HG03097 (cell line): Measurements from ENCODE around the gene MRPL55.
"Not testable (repeated sequence)": the region's sequence is repeated elsewhere in the genome, so short reads cannot be mapped to it uniquely, and the experiment has no call there.

Experiments used
- ATAC-seq: cut with Tn5 transposase; IDR thresholded peaks from one replicate; pipeline ENCODE4 v1.9.1; 2021; ENCODE audit not compliant: unreplicated experiment, low FRiP score

MRPL55 gene

DNA sequence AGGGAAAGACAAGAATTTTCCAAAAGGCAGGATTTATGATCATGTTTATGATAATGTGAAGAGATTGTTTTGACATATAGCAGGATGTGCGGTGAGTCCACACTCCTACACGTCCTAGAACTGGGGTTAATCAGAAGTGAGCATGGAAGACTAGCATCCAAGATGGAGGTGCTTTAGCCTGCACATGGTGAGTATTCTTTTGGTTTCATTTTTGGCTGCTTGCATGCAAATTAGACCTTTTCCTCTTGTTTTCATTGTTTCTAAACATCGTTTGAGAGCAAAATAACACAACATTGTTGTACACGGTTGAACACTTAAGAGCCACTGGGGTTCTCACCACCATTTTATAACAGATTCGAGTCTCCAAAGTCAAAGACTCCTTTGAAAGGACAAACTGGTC is 16.1 kb upstream of the MRPL55 start:
- ATAC-seq = no peak

DNA sequence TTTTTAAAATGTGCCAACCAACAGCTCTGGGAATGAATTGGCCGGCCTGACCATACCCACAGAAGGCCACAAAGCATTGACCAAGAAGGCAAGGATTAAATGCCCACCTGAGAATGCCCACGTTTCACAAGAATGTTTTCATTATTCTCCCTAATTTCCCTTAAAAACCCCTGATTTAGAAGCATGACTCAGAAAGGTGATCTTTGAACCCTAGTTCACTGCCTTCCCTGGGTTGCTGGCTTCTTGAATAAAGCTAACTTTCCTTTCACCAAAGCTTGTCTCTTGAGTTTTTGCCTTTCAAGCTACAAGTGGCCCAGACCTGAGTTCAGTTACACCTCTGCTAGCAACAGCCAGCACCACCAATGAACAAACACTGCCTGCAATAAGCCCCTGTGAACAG is 14.4 kb upstream of the MRPL55 start:
- no peak for ATAC-seq

DNA sequence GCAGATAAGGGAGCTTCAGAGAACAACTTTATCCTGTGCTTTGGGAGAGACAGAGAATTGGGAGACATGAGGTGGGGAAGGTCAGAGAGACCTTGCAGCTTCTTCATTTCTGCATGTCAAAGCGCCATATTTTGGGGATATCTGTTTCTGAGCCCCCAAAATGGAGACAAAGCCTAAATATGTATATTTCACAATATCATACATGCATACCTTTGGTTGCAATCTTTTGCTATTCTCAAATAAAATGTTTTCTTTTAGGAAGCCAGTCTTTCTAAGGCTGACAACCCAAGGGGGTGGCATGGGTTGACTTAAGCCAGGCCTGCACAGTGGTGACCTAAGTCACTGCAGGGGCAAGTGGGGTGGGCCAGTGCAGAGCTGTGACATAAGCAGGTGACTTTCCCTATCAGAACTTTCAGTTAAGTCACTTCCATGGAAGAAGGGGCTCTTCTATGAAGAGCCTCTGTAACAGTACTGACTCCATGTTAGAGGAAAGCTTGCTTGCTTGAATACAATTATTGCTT is 13.9 kb upstream of the MRPL55 start:
- no peak for ATAC-seq

DNA sequence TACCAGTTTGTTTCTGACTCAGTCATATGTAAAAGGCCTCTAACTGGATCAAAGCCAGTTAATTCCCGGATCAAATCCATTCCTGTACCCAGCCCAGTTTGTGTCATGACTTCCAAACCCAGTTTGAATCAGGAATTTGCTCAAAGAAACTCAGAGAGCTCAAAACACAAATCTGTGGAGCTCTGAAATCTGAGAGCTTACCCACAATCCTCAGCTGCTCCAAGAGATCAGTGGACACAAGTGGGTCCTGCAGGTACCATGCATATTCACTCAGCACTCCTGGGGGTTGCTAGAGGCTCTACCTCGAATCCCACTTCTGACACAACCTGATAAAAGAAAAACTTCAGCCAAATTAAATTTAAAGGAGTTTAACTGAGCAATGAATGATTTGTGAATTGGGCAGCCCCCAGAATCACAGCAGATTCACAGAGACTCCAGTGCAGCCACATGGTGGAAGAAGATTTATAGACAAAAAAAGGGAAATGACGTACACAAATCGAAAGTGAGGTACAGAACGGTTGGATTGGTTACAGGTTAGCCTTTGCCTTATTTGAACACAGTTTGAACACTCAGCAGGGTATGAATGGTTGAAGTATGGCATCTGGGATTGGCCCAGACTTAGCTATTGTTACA is 11.9 kb upstream of the MRPL55 start:
- ATAC-seq = no peak

DNA sequence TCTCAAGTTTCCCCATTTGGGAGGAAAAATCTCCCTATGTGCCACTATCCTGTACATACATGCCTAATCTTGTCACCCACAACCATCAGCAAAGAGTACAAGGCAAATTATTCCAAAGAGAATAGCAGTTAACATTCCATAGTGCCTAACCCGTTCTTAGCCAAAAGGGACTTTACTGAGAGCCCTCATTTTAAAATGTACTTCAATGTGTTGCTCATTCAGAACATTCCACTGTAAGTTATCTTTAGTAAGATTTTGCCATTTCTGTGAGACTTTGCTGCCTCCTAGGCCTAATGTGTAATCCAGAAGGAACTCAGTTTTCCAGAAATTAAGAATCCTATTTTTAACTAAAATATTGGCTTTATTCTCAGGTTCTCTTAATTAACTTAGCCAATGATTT is 11.3 kb upstream of the MRPL55 start:
- no peak for ATAC-seq

DNA sequence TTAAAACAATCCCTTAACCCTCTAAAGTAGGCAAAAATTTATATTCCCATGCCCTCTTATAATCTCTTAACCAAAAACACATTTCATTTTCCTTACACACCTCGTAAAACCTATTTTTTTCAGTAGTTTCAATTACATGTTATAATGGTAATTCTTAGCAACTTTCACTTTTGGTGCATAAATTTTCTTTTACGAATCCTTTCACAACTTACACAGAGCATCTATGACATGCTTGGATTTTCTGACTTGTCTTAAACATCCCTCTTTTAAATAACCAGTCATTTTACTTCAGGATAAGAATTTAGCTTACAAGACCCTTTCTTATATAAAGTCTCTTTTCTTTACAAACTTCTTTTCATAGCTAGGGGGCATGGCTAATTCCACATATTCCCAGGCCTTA is 8.9 kb upstream of the MRPL55 start:
- no peak for ATAC-seq

DNA sequence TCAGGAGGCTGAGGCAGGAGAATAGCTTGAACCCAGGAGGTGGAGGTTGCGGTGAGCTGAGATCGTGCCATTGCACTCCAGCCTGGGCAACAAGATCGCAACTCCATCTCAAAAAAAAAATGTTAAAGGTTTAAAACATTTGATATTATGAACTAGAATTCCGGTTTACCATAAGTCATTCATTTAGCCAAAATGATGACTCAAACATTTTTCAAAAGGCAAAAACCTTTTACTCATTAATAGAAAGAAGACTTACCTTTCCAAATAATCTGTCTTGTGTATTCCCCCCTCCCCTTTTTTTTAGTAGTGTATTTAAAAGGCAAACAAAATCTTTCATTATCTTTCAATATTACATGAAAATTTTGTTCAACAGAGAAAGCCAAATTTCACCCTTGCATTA is 8.2 kb upstream of the MRPL55 start:
- ATAC-seq = no peak

DNA sequence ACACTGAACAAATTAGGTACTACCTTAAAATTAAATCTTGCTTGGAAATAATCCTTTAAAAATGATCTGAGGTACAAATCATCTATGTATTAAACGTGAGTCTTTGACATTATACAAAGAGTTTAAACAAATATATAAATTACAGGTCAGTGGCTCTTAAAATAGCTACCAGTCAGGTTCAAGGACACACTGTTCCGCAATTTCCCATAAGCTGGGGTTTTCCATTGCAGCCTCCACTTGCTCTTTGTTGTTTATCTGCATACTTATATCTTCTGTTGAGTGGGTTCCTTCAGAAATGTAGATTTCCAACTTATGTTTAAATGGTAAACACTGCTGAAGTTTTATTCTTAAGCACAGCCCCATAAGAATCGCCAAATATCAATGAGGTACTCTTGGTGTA is 5.7 kb upstream of the MRPL55 start:
- ATAC-seq = no peak

DNA sequence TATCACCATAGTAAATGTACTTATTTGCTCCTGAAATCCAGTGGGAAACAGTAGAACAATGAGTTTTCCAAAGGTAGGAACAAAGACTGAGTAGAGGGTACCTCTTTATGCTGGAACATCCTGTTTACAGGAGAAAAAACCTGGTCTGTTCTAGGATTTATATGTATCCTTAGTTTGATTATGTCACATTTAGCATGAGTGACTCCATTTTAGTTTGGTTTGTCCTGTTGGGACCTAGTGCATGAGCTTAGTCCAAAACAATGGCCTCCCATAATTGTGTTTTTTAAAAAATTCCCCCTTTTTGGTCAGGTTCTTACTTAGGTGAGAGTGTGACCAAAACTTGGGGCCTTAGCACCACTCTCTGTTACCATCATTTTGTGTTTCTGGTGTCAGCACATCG is 3.5 kb upstream of the MRPL55 start:
- no peak for ATAC-seq

DNA sequence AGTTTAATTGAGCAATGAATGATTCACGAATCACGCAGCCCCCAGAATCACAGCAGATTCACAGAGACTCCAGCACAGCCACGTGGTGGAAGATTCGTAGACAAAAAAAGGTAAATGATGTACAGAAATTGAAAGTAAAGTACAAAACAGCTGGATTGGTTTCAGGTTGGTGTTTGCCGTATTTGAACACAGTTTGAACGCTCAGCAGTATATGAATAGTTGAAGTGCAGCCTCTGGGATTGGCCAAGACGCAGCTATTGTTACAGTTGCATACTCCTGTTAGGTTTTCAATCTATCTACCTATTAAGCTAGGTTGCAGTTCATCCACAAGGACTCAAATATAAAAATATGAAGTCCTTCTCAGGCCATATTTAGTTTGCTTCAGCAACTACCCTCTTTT is 3.1 kb upstream of the MRPL55 start:
- no peak for ATAC-seq

DNA sequence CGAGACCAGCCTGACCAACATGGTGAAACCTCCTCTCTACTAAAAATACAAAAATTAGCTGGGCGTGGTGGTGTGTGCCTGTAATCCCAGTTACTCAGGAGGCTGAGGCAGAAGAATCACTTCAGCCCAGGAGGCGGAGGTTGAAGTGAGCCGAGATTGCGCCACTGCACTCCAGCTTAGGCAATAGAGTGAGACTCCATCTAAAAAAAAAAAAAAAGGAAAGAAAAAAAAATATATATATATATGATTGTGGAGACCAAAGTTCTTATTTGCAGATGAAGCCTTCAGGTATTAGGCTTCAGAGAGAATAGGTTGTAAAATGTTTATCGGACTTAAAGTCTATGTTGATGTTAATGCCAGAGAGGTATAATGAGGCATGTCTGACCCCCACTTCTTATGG is 2.2 kb upstream of the MRPL55 start:
- ATAC-seq = not testable (repeated sequence)

DNA sequence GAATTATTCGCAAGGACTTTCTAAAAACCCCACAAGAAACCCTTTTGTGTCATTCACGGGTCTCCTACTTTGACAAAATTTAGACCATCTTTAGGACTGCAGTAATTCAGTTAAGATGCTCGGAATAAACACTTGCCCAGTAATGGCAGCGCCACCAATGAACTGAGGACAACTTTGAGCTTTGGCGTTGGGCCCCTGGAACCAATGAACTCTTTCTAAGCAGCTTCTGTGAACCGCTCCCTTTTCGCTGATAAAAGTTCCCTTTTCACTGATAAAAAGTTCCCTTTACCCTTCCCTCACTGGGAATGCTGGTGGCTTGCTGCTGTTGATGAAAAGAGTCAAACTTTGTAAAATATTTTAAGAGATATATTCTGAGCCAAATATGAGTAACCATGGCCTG is 1.5 kb upstream of the MRPL55 start:
- ATAC-seq = no peak

DNA sequence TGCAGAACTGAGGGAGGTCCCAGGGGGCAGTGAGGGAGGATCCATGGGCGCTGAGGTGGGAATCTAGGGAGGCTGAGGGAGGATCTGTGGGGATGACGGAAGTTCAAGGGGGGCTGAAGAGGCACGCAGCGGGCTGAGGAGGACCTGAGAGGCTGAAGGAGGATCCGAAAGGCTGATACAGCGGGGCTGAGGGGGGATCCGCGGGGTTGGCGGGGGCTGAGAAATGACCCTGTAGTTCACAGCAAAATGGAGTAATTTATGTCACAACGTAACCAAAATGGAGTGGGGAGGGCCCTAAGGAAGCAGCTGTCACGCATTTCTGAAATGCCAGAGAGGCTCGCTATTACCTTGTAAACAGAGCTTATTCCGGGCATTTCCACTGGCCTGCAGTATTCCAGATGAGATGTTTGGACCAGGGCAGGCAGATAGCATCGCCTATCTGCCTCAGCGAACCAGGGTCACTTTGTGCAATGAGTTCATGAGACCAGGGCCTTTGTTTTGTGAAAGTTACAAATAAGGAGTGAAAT is 926 bp upstream of the MRPL55 start:
- ATAC-seq = no peak

DNA sequence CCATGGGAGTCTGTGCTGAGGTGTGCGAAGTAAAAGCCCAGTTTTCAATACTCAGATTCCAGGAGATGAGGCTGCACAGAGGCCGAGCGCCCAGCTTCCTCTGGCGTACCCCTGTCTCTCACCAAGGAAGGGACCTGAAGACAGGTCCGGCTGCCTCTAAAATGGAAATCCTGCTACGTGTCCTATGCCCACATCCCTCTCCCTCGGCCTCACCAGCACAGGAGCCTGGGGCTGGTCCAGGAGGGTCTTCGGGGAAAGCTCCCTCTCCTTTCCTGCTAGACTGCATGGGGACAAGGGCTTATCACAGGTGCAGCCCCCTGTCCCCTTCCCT is 392 bp downstream of the MRPL55 start:
- ATAC-seq = no peak

DNA sequence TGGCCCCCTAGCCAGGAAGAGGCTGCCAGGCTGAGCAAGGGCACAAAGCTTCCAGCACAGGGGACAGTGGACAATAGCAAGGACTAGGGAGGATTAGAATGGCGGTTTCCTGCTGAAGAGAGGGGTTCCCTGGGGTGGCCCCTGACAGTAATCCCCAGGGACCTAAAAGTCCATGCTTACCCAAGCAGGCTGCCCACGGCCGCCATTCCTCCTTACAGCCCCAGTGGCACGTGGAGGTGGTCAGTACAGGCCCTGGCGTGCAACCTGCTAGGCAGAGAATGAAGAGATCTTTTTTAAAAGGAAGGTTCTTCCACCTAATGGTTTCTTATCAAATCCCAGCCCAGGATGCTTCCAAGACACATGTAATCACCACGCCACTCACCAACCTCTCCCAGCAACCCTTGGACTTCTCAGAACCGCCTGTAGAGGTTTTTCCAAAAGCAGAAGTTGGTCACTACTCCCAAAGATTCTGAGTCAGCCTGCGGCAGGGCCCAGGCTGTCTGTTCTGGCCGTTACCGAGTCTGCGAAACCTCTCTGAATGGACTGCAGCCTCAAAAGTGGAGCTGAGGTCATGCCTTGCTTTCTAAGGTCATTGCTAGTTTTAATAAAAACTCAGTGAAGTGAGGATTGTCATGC is 926 bp downstream of the MRPL55 start:
- ATAC-seq = no peak

DNA sequence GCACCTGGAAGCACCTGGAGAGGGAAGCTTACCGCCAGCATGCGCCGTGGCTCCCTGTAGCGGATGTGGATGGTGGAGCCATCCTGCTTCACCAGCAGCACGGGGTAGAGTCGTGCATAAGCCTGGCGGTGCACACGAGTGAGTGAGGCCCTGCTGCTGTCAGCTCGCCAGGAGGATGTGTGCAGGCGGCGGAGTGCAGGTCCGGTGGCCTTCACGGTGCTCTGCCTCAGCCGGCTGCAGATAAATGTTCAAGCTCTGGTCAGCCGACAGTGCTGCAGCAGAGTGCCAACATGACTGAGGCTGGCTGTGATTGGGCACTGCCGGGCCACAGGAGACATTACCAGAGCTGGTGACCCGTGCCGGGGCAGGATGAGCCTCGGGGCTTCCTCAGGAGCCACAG is 1.5 kb downstream of the MRPL55 start:
- no peak for ATAC-seq

DNA sequence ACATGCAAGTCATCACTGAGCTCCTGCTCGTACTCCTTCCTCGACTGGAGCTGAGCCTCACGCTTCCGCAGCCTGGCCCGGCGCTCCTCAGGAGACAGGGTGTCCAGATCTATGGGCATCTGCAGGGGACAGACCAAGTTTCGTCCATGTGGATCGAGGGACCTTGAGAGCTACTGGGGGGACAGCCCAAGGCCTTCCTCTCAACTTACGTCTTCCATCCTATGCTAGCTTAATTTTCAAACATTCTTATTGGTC is 2.4 kb downstream of the MRPL55 start:
- no peak for ATAC-seq

DNA sequence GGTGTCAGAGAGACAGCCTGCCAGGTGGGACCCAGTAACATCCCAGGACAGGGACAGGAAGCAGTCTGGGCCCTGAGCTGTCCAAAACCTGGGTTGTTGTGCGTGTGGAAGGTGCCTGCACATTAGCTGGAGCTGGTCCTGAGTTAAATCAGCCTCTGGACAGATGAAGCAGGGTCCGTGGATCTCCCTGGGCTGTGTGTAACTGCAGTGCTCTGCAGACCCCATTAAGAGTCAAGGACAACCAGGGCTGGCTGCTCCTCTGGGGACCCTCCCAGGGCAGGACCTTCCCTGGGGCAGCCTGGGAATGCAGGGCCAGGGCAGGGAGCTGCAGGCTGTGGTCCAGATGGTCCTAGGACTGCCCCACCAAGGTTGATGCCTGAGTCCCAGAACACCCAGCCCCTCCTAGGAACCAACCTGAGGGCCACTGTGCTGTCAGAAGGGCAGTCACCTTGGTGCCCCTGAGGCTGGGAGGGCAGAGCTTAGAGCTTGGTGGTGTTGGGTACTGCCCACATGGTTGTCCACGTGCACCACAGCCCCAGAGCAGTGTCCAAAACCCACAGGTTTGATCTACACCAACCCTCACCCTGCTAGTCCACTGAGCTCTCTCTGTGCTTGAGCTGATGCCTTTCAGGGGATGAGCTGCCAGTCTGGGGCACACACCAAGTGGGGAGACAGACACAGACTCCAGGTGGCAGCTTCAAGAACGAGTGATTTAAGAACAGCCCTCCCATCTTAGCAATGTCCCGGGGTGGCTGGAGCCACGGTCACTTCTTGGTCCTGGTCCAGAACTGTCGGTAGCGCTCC is 2.9 kb downstream of the MRPL55 start:
- no peak for ATAC-seq

DNA sequence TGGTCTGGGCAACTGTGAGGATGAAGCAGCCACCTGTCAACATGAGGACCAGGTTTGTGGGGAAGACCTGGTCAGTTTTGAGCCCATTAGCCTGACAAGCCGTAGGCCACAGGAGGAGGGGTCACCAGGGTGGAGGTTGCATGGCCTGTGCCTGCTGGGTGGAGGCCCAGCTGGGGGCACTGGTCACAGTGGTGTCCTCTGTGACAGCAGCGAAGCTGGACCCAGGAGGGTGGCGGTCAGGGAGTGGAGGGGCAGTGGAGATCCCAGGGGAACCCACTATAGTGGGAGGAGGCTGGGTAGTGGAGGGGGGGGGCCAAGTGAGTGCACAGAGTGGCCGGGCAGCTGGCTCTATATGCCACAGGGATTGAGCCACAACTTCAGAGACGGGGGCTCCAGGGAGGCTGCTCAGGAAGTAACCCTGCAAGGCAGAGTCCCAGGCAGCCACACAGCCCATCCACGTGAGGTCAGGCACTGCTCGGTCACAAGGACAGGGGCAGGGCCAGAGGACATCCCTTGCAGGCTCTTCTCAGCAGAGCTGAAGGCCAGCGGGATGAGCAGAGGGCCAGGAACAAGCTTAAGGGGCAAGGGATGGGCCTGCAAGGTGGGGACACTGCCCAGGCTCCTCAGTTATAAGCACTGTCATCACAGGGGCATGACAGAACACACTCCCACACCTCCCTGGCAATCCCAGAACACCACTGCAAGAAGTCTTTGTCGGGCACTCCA is 3.7 kb downstream of the MRPL55 start:
- ATAC-seq = no peak

DNA sequence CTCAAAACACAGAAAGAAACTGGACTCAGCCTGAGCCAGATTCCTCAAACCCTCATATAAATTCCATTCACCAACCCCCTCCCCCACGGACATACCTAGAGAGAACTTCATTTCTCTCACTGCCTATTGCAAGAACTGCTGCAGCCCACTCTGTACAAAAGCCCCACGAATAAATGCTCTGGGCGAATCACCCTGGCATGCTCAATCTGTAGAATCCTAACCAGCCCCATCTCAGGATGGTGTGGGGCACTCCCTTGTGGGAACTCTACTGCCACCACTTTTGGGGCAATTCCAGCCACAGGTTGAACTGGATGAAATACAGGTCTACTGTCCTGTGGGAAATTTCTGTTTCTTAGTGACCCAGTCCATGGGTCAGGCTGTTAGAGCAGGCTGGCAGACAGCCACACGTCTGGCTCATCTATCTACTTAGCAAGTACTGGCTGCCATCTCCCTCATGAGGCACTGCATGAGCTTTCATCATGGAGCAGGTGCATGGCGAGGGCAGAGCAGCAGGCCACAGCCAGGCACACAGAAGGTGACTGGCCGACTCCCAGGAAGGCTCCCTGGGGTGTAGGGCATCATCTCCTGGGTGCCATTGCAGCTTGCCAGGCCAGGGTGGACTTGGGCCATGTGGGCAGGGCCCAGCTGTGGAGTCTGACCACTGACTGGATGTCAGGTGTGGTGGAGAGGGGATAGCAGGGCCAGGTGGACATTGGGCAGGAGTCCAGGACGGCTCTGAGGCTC is 4.4 kb downstream of the MRPL55 start:
- ATAC-seq = no peak
